Breast epithelium (tissue), 3 donors: ENCODE data around the gene KRTAP5-11.
"Not testable (repeated sequence)": the region's sequence is repeated elsewhere in the genome, so short reads cannot be mapped to it uniquely, and the experiment has no call there.

ENCODE experiments used
- CTCF ChIP-seq, 3 donors: fragments of 450-650 bp; IDR thresholded peaks; one replicate each; pipeline ENCODE4 v1.5.1; 2016 to 2017; ENCODE audit warnings: antibody characterized with exemption in 3 of 3, mild to moderate bottlenecking in 3 of 3, moderate library complexity in 3 of 3
- POLR2AphosphoS5 ChIP-seq, 3 donors: sonication (generic); formaldehyde crosslinking; IDR thresholded peaks; one replicate each; pipeline ENCODE4 v1.6.1; 2017; ENCODE audit warnings: antibody characterized with exemption in 3 of 3

GRCh38 chr11:71606853-71607519 lies 24.3 kb upstream of the KRTAP5-11 start:
- not testable (repeated sequence) for TF ChIP-seq CTCF, POLR2AphosphoS5 (IDR thresholded peaks at IDR 0.05)
